GM12875 (cell line): ENCODE data around the gene PCDH19.

Experiments
- H3K4me3 ChIP-seq: one replicate; pipeline ENCODE4 v1.5.1; 2011; ENCODE audit warnings: low read depth, low read length, control low read depth
- CTCF ChIP-seq: IDR thresholded peaks from 2 replicates; pipeline ENCODE4 v1.5.1; 2011; ENCODE audit warnings: low read depth, mild to moderate bottlenecking, control low read depth, inconsistent platforms, low read length, moderate library complexity, borderline replicate concordance; ENCODE audit not compliant: insufficient read depth

The PCDH19 gene

DNA sequence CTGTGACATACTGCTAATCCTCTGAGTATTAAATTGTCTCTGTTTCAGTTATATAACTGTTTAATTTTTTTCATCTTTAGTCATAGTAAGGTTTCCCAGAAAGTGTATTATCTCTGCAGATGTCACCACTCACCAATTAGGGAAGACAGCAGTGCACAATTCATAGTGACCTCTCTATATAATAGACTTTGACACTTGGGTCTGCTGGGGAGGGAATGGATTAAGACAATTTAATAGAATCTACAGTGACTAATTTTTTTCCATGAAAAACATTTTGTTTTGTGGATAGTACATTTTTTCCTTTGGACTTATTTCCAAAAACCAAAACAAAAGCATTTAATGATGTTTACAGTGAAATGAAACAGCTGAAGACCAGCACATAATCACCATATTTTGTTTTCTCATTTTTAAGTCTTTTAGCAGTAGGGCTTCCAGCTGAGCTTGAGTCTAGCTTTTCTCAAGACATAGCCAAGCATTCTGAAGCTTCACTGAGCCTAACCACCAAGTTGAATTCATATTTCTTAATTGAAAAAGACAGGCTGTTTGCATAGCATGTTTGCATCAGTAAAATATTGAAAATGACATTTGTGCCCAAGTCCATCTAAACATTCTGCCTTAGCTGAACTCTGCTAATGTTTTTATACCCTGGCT, 69.5 kb downstream of the PCDH19 start:
- no peak overlapping the region for H3K4me3 ChIP-seq
- no peak for TF ChIP-seq CTCF

GRCh38 chrX:100328351-100328750, 81.7 kb downstream of the PCDH19 start:
- no peak overlapping the region for H3K4me3 ChIP-seq
- TF ChIP-seq CTCF, result no peak

DNA sequence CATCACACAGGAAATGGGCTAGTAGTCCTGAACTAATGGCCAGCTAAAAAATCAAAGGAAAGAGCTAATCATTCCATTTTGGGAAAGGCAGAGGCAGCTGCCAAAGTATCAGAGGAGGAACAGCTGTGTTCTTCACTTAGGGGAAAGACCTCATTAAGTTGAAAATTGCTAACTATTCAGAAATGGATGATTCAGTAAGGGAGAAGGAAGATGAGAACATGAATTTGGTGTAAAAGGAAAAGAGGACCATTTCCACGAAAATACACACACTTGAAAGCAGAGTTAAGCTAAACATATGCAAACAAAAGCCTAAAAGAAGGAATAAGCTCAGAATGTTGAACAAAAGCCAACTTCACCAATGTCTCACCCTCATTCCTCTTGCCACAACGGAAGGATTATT, 90.4 kb downstream of the PCDH19 start:
- no peak overlapping the region for H3K4me3 ChIP-seq
- TF ChIP-seq CTCF, result no peak

GRCh38 chrX:100316987-100317386, 93.1 kb downstream of the PCDH19 start:
- no peak overlapping the region for H3K4me3 ChIP-seq
- TF ChIP-seq CTCF, result no peak

DNA sequence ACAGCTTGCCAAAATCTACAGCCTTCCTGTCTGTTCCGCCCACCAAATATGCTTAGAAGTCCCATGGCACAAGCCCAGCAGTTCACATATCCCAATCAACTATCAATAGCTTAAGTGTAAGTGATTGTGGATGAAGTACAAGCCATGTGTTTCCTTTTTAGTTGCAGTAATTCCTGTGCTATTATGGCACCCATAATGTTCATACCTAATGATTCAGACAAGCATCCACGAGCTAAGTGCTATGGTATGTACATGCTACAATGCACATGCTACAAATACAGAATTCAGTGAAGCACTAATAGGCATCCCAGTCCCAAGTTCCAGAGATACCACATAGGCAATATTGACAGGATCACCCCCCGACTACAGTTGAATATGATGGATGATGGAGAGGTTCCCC, 94.5 kb downstream of the PCDH19 start:
- no peak for TF ChIP-seq CTCF
- no peak overlapping the region for H3K4me3 ChIP-seq

- no peak overlapping the region for H3K4me3 ChIP-seq
- no peak for TF ChIP-seq CTCF
These were observed 110.5 kb downstream of the PCDH19 start for GRCh38 chrX:100299559-100299958.

DNA sequence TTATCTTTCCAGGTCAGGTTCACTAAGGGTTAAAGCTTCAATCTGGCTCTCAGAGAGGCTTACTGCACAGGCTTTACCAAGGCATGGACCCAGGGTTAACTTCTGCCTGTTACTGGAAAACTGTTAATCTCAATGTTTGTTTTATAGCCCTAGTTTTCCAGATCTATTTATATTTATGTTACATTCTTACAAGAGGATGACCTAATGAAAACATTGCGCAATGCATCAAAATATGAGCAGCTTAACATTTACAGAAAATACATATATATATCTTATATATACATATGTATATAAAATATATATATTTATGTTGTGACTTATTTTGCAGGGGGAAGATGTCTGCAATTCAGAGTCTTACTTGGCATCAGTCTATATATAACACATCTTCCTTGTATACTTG, 112.3 kb downstream of the PCDH19 start:
- no peak overlapping the region for H3K4me3 ChIP-seq
- TF ChIP-seq CTCF, result no peak
